ENCODE data around the gene TRAK1.

TRAK1 gene

GRCh38 chr3:42128526-42128925 is 37.4 kb downstream of the TRAK1 start:
- no peak for DNase-seq

DNA sequence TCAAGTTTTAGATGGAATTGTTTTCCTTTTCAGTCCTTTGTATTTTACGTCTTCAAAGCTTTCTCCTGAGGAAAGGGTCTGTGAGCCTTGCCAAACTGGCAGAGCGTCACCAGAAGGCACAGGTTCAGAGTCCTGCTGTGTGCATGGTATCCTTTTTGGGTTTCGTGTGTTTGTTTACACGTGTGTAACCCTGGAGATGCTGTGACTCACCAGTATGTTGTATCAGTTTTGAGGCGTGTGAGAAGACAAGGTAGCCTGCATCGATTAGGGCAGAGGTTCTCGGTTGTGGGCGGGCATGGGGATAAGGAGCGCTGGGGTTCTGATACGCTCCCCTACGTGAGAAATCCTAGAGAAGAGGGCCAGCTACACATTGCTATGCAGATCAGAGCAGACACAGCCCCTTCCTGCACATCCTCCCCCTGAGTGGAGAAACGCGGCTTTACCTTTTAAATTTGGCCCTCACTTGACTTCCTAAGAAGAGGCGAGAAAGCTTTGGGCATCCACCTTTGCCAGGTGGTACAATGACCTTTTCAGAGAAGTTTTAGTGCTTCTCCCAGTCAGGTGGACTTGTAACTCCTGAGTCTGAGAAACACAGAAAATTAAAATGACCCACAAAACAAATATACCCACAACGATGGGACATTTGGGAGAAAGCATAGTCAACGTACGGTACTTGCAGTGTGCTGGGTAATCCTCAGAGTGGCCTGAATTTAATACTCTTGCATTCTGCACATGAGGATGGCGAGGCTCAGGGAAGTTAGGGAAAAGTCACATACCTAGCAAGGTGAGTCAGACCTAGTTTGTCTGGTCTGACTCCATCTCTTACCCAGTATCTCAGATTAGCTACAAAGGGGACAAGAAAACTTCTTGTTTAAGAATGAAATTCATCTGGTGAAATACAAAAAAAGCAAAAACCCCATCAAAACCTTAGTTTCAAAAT is 38.1 kb downstream of the TRAK1 start:
- no peak for DNase-seq

DNA sequence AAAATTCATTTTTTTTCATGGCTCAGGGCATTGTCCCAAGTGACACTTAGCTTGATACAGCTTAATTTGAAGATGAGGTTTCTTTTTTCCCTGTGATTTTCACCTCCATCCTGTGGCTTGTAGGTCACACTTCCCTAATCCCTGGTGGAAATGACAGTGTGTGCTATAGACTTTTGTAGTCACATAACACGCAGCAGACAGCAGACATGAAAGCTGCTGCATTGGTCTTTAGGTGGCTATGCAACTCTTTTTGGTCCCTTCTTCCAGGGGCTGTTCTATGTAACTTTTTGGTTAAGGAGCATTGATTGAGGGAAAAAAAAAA is 38.8 kb downstream of the TRAK1 start:
- no peak for DNase-seq

DNA sequence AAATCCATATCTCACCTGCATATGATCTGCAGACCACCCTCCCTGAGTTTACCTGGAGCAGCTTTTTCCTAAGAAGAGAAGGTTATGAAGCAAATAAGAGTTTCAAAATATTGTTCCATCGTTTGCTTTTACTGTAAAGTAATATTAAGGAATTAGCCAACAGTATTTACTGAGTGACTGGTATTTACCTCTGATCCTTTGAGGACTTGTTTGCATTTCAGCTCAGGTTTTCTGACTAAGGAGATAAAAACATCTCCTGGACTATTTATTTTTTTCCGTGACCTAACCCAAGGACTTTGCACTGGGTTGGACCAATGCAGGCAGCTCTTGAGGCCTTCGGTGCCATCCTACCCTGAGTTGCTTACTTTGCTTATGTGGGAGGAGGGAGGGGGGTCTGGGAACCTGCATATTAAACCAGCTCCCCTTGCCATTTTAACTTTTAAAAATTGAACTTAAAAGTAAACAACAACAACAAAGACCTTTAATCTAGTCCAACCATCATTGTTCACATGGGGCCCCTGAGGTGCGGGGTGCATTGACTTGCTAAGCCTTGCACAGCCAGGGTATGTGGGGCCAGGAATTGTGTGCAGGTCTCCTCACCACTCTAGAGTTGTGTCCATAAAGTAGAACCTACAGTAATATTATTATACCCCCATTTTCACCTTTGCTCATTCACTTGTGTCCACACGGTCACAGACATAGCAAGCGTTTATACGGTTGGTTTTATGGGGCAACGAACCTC is 39.3 kb downstream of the TRAK1 start:
- no peak for DNase-seq

- DNase-seq, result no peak
Measured at GRCh38 chr3:42133500-42134298, 42.5 kb downstream of the TRAK1 start.

DNA sequence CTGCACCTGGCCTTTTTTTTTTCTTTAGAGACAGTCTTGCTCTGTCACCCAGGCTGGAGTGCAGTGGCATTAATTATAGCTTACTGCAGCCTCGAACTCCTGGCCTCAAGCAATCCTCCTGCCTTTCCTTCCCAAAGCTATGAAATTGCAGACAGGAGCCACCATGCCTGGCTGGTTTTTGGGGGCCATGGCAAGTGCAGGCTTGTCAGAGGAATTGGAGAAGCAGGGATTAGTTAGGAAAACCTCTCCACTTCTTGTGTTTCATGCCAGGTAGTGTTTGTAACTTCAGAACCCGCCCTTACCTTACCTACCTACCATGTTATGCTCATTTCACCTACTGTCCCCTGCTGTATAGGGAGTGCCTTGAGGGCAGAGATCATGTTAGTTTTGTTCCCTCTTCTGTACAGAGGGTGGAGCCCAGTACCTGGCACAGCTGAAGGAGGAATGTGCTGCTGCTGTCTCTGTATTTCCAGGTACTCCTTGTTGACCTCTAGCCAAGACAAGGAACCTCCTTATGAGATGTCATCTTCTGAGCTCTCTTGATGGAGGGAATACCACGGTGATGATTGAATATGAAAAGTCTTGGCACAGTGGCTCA is 43.8 kb downstream of the TRAK1 start:
- no peak for DNase-seq

- DNase-seq, result no peak
Measured at GRCh38 chr3:42139621-42140453, 48.7 kb downstream of the TRAK1 start.

DNA sequence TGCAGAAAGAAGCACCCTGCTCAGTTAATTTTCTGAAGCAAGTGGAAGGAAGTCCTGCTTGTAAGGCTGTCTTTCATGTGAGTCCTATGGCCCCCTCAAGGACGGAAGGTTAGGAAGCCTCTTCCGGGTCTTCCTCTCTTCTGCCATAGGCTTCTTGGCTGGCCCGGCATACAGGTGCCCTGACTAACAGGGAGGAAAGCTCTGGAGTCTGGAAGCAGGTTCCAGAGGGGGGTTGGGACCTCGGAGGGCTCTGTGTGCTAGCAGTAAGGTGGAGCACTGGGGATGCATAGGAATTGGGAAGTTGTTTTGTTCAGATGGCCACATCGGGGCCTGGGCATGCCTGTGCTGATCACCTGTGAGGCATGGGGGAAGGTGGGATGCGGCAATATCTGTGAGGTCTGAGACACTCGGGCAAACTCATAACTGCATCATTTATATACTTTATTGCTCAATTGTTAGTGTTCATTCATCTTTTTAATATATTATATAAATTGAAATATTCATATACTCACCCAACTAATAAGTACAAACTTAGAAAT is 49.6 kb downstream of the TRAK1 start:
- no peak for DNase-seq

DNA sequence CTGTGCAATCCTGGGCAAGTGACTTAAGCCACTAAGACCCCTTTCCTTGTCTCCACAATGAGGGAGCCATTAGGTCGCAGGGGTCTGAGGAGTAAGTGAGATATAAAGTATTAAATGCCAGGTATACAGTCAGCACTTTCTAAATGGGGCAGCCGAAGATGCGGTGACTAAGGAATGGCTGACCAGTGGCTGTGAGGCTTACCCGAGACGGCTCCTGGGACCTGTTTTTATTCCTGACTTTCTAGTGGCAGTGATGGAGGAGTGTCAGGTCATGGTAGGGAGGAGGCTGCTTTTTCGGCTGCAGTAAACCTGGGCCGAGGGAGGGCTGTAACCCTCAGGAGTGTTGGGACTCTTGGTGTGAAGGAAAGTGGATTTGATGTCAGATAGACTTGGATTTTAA is 52.3 kb downstream of the TRAK1 start:
- no peak for DNase-seq

GRCh38 chr3:42144209-42144608 is 53.1 kb downstream of the TRAK1 start:
- no peak for DNase-seq

DNA sequence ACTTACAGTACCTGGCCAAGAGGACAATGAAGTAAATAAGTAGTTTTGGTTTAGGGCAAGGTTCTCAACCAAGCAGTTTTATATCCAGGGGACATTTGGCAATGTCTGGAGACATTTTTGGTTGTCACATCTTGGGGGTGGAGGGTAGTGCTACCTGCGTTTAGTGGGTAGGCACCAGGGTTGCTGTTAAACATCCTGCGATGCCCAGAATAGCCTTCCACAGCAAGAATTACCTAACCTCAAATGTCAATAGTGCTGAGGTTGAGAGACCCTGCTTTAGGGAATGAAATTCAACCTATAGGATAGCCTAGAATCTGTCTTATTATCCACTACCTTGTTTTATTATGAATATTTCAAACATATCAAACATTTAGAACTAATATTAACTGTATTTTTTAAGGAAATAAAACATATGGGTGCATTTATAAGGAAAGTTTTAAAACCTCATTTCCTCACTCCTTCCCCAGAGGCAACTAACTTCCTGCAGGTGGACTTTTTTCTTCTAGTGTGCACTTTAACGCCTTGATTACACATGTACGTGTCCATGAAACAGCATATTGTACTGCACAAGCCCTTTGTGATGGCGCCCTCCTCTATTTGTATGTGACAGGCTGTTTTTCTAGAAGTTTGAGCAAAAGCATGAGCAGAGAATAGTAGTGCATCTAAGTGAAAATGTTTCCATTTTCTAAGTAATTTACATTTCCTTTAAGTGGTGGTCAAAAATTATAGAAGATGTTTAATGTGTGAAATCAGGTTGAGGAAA is 57.1 kb downstream of the TRAK1 start:
- DNase-seq, result no peak

- no peak for DNase-seq
Measured at GRCh38 chr3:42148982-42149432, 57.9 kb downstream of the TRAK1 start.

GRCh38 chr3:42149532-42149931 is 58.4 kb downstream of the TRAK1 start:
- no peak for DNase-seq

DNA sequence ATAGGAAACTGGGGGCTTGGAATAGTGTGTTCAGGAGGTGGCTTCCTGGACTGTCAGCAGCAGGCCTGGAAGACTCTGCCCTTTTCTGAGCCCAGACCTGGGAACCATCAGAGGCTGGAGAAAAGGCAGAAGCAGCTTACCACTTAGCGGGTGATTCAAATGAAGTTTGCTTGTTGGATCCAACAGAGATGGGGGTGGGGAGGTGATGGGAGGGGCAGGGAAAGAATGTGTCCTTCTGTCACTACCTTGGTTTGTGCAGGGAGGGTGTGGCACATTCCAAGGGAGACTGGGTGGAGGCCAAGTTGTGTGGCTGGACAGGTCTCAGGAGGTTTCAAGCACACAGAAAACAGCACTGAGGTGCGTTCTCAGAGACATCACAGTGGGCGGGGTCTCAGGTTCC is 58.8 kb downstream of the TRAK1 start:
- no peak for DNase-seq

- DNase-seq, result no peak
Measured at GRCh38 chr3:42151596-42152168, 60.5 kb downstream of the TRAK1 start.

GRCh38 chr3:42152193-42152592 is 61.0 kb downstream of the TRAK1 start:
- no peak for DNase-seq

DNA sequence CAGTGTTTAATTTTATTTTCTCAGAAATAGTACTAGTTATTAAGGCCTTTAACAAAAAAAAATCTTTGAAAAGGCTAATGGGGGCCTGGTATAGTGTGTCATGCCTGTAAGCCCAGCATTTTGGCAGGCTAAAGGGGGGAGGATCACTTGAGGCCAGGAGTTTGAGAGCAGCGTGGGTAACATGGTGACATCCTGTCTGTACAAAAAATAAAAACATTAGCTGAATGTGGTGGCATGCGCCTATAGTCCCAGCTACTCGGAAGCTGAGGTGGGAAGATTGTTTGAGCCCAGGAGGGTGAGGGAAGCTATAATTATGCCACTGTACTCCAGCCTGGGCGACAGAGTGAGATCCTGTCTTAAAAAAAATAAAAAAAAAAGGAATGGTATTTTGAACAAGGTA is 61.9 kb downstream of the TRAK1 start:
- DNase-seq, result no peak

GRCh38 chr3:42157540-42158538 is 66.7 kb downstream of the TRAK1 start:
- no peak for DNase-seq

GRCh38 chr3:42159147-42159546 is 68.0 kb downstream of the TRAK1 start:
- DNase-seq, result no peak

All from NCI-H510A (cell line).